ENCODE measurements around the gene TRIM24.
"Not testable (repeated sequence)": the region's sequence is repeated elsewhere in the genome, so short reads cannot be mapped to it uniquely, and the experiment has no call there.

The TRIM24 gene

DNA sequence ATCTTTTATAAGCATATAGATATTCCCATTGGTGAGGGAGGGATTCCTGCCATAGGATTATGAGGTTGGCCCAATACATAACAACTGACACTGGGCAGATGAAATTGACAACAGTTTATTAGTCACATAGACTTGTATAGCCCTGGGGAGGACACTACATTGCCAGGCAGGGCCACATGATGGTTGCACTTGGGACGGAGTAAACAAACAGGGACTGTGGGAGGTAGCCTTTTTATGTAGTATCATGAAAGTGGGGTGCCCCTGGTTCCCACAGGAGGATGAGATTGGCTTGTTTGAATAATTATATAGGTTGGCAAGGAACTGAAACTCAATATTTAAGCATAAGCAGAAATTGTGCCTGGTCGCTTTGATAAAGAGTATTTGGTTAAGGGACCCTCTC, 23.5 kb downstream of the TRIM24 start:
- TF ChIP-seq, protein P1, sequence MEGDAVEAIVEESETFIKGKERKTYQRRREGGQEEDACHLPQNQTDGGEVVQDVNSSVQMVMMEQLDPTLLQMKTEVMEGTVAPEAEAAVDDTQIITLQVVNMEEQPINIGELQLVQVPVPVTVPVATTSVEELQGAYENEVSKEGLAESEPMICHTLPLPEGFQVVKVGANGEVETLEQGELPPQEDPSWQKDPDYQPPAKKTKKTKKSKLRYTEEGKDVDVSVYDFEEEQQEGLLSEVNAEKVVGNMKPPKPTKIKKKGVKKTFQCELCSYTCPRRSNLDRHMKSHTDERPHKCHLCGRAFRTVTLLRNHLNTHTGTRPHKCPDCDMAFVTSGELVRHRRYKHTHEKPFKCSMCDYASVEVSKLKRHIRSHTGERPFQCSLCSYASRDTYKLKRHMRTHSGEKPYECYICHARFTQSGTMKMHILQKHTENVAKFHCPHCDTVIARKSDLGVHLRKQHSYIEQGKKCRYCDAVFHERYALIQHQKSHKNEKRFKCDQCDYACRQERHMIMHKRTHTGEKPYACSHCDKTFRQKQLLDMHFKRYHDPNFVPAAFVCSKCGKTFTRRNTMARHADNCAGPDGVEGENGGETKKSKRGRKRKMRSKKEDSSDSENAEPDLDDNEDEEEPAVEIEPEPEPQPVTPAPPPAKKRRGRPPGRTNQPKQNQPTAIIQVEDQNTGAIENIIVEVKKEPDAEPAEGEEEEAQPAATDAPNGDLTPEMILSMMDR (IDR thresholded peaks at IDR 0.05; ENCODE audit: insufficient read depth, low read depth, low read length, missing control alignments) = no peak
- DNase-seq (ENCODE audit: low read depth) = no peak
- H3K4me3 ChIP-seq (ENCODE audit: low read depth, low read length) = no peak overlapping the region

DNA sequence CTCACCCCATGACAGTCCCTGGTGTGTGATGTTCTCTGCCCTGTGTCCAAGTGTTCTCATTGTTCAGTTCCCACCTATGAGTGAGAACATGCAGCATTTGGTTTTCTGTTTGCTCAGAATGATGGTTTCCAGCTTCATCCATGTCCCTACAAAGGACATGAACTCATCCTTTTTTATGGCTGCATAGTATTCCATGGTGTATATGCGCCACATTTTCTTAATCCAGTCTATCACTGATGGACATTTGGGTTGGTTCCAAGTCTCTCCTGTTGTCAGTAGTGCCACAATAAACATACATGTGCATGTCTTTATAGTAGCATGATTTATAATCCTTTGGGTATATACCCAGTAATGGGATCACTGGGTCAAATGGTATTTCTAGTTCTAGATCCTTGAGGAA, 25.4 kb downstream of the TRIM24 start:
- DNase-seq (ENCODE audit: low read depth); H3K4me3 ChIP-seq (ENCODE audit: low read depth, low read length): not testable (repeated sequence)

DNA sequence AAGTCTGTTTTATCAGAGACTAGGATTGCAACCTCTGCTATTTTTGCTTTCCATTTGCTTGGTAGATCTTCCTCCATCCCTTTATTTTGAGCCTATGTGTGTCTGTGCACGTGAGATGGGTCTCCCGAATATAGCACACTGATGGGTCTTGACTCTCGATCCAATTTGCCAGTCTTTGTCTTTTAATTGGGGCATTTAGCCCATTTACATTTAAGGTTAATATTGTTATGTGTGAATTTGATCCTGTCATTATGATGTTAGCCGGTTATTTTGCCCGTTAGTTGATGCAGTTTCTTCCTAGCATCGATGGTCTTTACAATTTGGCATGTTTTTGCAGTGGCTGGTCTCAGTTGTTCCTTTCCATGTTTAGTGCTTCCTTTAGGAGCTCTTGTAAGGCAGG, 29.1 kb downstream of the TRIM24 start:
- H3K4me3 ChIP-seq (ENCODE audit: low read depth, low read length); DNase-seq (ENCODE audit: low read depth): not testable (repeated sequence)

DNA sequence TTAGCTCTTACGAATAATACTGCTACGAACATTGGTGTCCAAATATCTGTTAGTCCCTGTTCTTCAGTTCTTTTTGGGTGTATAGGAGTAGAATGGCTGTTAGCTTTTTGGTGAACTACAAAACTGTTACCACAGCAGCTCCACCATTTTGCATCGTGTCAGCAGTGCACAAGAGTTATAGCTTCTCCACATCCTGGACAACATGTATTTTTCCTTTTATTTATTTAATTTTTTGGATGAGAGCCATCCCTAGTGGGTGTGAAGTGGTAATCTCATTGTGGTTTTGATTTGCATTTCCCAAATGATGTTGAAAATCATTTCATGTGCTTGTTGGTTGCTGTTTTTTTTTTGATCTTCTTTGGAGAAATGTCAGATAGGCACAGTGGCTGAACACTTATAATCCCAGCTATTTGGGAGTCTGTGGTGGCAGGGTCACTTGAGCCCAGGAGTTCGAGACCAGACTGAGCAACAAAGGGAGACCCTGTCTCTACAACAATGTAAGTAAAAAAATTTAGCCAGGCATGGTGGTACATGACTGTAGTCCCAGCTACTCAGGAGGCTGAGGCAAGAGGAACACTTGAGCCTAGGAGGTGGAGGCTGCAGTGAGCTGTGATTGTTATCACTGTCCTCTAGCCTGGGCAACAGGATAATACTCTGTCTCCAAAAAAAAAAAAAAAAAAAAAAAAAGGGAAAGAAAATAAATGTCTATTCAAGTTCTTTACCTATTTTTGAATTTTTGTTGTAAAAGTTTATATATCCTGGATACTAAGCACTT, 31.7 kb downstream of the TRIM24 start:
- DNase-seq (ENCODE audit: low read depth) = no peak
- H3K4me3 ChIP-seq (ENCODE audit: low read depth, low read length) = no peak overlapping the region
- TF ChIP-seq, protein P1 (IDR thresholded peaks at IDR 0.05; ENCODE audit: insufficient read depth, low read depth, low read length, missing control alignments) = no peak

DNA sequence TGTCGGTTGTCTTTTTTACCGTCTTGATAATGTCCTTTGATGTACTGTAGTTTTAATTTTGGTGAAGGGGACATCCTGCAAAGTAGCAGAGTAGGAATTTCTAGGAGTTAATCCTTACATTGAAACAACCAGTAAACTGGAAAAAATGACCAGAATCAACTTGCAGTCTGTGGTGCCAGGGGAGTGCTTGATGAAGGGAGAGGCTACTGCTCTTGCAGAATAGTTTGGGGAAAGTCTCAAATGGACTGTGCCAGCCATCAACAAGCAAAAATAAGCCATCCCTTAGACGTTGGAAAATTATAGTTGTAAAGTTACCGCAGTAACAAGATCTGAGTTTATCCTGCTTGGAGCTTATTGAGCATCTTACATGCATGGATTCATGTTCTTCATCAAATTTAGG, 32.4 kb downstream of the TRIM24 start:
- TF ChIP-seq, protein P1 (IDR thresholded peaks at IDR 0.05; ENCODE audit: insufficient read depth, low read depth, low read length, missing control alignments) = no peak
- DNase-seq (ENCODE audit: low read depth) = no peak
- H3K4me3 ChIP-seq (ENCODE audit: low read depth, low read length) = no peak overlapping the region

DNA sequence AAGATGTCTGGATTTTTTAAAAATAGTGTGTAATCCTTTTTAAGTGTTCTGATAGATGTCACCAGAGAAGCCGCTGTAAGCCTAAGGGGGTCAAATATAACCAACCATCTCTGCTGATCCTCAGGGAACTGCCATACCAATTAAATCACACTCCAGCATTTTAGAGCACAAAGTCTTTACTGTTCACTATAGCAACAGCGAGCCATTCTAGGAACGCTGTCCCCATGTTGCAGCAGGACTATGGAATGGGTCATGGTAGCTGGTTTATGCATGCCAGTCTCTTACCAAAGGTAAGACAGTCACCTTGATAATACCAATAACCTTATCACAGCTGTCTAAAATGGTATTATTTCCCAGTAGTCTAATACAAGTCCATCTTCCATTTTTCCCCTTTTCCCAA, 33.5 kb downstream of the TRIM24 start:
- no peak overlapping the region for H3K4me3 ChIP-seq (ENCODE audit: low read depth, low read length)
- no peak for DNase-seq (ENCODE audit: low read depth)
- TF ChIP-seq, protein P1 (IDR thresholded peaks at IDR 0.05; ENCODE audit: insufficient read depth, low read depth, low read length, missing control alignments) = no peak

DNA sequence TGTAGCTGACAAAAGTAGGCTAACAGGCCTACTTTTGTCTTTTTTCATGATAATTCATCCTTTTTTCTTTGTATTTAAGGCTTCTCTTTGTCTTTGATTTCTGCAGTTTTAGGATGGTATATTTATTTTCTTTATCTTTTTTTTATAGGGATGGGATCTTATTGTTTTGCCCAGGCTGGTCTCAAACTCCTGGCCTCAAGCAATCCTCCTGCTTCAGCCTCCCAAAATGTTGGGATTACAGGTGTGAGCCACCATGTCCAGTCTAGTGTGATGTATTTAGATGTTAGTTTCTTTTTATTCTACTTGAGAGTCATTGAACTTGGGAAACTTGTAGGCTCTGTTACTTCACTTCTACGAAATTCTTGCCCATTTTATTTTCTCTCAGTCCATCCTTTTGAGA, 35.4 kb downstream of the TRIM24 start:
- no peak overlapping the region for H3K4me3 ChIP-seq (ENCODE audit: low read depth, low read length)
- DNase-seq (ENCODE audit: low read depth) = no peak
- TF ChIP-seq, protein P1 (IDR thresholded peaks at IDR 0.05; ENCODE audit: insufficient read depth, low read depth, low read length, missing control alignments) = no peak

DNA sequence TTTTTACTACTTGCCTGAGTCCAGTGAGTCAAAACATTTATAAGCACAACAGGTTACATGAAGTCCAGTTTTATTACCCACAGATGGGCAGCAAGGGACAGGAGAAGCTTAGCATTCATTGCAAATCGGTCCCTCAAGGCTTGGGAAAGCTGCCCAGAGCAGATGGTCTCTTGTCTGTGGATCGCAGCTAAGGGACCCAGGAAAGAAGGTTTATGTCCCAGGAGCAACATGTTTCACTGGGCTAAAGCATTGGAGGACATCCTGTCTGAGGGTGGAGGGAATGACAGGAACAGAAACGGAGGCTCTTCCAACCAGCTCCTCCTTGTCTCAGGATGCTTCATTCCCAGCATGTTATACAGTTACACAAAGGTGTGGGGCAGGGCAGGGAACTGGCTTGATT, 39.3 kb downstream of the TRIM24 start:
- H3K4me3 ChIP-seq (ENCODE audit: low read depth, low read length) = no peak overlapping the region
- DNase-seq (ENCODE audit: low read depth) = no peak
- TF ChIP-seq, protein P1 (IDR thresholded peaks at IDR 0.05; ENCODE audit: insufficient read depth, low read depth, low read length, missing control alignments) = no peak

DNA sequence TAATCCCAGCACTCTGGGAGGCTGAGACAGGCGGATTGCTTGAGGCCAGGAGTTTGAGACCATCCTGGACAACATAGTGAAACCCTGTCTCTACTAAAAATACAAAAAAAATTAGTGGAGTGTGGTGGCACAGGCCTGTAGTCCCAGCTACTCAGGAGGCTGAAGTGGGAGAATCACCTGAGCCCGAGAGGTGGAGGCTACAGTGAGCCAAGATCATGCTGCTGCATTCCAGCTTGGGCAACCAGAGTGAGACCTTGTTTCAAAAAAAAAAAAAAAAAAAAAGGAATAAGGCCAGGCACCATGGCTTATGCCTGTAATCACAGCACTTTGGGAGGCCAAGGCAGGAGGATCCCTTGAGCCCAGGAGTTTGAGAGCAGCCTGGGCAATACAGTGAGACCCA, 40.2 kb downstream of the TRIM24 start:
- not testable (repeated sequence) for H3K4me3 ChIP-seq (ENCODE audit: low read depth, low read length); DNase-seq (ENCODE audit: low read depth)
